Measurements from ENCODE around the gene ERC2.

DNA sequence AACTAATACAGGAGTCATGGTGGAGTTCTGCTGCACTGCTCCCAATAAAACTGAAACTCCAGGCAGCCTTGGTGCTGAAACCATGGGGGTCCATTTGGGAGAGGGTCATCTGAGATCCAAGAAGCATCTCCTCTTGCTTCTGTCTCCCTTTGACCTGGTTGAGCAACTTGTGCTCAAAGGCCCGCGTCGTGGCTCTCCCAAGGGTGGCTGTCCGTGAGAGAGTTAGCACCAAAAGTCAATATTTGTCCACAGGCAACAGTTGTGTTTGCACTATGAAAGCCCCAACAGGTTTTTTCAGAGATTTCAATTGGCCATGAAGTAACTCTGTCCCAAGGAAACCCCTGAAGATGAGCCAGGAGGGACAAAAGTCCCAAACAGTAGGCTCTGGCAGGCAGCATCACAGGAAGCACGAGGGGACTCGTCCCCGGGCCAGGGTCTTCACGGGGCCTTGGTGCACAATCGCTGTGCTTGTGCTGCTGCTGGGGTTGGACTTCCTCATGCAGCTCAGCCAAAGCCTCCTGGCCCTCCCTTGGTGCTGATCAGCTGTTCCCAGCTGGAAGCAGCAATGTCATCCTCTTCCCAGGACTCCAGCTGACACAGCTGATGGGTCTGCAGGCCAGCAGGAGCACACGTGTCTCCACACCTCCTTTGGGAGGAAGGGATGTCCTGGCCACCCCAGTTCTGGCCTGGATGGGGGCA lies 941.8 kb downstream of the ERC2 start:
- TF ChIP-seq, protein P1, sequence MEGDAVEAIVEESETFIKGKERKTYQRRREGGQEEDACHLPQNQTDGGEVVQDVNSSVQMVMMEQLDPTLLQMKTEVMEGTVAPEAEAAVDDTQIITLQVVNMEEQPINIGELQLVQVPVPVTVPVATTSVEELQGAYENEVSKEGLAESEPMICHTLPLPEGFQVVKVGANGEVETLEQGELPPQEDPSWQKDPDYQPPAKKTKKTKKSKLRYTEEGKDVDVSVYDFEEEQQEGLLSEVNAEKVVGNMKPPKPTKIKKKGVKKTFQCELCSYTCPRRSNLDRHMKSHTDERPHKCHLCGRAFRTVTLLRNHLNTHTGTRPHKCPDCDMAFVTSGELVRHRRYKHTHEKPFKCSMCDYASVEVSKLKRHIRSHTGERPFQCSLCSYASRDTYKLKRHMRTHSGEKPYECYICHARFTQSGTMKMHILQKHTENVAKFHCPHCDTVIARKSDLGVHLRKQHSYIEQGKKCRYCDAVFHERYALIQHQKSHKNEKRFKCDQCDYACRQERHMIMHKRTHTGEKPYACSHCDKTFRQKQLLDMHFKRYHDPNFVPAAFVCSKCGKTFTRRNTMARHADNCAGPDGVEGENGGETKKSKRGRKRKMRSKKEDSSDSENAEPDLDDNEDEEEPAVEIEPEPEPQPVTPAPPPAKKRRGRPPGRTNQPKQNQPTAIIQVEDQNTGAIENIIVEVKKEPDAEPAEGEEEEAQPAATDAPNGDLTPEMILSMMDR (conservative IDR thresholded peaks at IDR 0.05; ENCODE audit: low read length), result no peak
- TF ChIP-seq EZH2phosphoT487 (IDR thresholded peaks at IDR 0.05; ENCODE audit: borderline replicate concordance), result no peak
